Upper lobe of right lung (tissue), 1 donor: ENCODE results near the gene LGALS16. TPM values are rescaled to one million over a fixed set of nuclear protein-coding genes. Genes with fewer than 3 reads are reported as not detected.
"Not testable (repeated sequence)": the region's sequence is repeated elsewhere in the genome, so short reads cannot be mapped to it uniquely, and the experiment has no call there.

Source experiments
- ATAC-seq: fragments of 200-7000 bp; cut with Tn5 transposase; one replicate; pipeline ENCODE4 v1.9.1; 2020; ENCODE audit warnings: mild to moderate bottlenecking, moderate library complexity
- DNase-seq: peaks from one replicate; pipeline ENCODE4 v3.0.0-alpha.2; 2020
- H3K27ac ChIP-seq: fragments of 200-600 bp; one replicate; pipeline ENCODE4 v1.8.0; 2022
- H3K27me3 ChIP-seq: fragments of 200-600 bp; one replicate; pipeline ENCODE4 v1.8.0; 2022; ENCODE audit warnings: mild to moderate bottlenecking
- H3K36me3 ChIP-seq: fragments of 200-600 bp; one replicate; pipeline ENCODE4 v1.8.0; 2022
- H3K4me1 ChIP-seq: fragments of 200-600 bp; one replicate; pipeline ENCODE4 v1.8.0; 2022
- H3K4me3 ChIP-seq: fragments of 200-600 bp; one replicate; pipeline ENCODE4 v1.8.0; 2022; ENCODE audit warnings: mild to moderate bottlenecking
- H3K9me3 ChIP-seq: fragments of 200-600 bp; one replicate; pipeline ENCODE4 v1.8.0; 2022
- CTCF ChIP-seq: fragments of 200-600 bp; IDR thresholded peaks from one replicate; pipeline ENCODE4 v1.8.0; 2022; ENCODE audit warnings: antibody characterized with exemption
- intact Hi-C: fragments of 100-400 bp; cut with DNase I; formaldehyde crosslinking; loops from one replicate; pipeline ENCODE4 v1.11.0; 2022
- long read RNA-seq: library from polyadenylated mRNA; unstranded; transcript quantifications from one replicate; pipeline ENCODE4 v2.0.0, GENCODE V29; 2021
- total RNA-seq: library from RNA; stranded (reverse); fragmentation: NEBNext Ultra II Directional; extraction: Animal tissue kit (Norgen Biotek cat#: 25700); gene quantifications from one replicate; pipeline ENCODE4 v1.2.1, GENCODE V29; 2021
- donor health status: DM: no; HTN: yes; CAD: no; lungs with severe emphysema.

Gene LGALS16, protein sequence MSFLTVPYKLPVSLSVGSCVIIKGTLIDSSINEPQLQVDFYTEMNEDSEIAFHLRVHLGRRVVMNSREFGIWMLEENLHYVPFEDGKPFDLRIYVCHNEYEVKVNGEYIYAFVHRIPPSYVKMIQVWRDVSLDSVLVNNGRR
- not detected for total RNA-seq
- long read RNA-seq, result 0 reads

GRCh38 chr19:39655613-39656012 is at the start of gene LGALS16:
LGALS16 (plus strand) TSS chr19:39655913; CDS start chr19:39655962, 49 bp downstream.
- intact Hi-C loops, result no loop called here
- H3K36me3 ChIP-seq, result no peaks in the 10 kb centered on the region
- no peak for DNase-seq

DNA sequence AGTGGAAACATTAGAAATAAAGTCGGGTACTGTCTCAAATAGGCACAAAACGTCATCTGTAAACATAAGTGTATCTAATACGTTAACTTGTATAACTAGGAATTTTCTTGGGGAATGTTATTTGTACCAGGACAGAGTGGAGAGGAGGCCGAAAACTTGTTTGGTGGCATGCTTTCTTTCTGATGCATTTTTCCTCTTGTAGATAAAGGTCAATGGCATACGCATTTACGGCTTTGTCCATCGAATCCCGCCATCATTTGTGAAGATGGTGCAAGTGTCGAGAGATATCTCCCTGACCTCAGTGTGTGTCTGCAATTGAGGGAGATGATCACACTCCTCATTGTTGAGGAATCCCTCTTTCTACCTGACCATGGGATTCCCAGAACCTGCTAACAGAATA is 48.7 kb upstream of the LGALS16 start:
- DNase-seq (no peak), ATAC-seq (no peak)
- Histone ChIP-seq H3K27ac (no peak overlapping the region), H3K4me1 (no peaks in the 10 kb centered on the region), H3K36me3 (no peaks in the 10 kb centered on the region), H3K9me3 (no peaks in the 10 kb centered on the region), H3K27me3 (no peaks in the 10 kb centered on the region), H3K4me3 (no peak overlapping the region)
- no peak for TF ChIP-seq CTCF
- intact Hi-C loops, result no loop called here

More at GRCh38 chr19:39655613-39656012, at the start of gene LGALS16:
- no peak for ATAC-seq
- Histone ChIP-seq H3K27me3 (no peaks in the 10 kb centered on the region), H3K27ac (no peak within 1 kb of the TSS), H3K4me3 (no peak within 1 kb of the TSS), H3K4me1 (no peaks in the 10 kb centered on the region), H3K9me3 (no peaks in the 10 kb centered on the region)
- TF ChIP-seq CTCF, result no peak

GRCh38 chr19:39607561-39607960 is 48.2 kb upstream of the LGALS16 start:
- no peaks in the 10 kb centered on the region for H3K4me1 ChIP-seq
- no peak for DNase-seq
- no peak overlapping the region for H3K27ac ChIP-seq
- intact Hi-C loops, result no loop called here
- no peak for ATAC-seq
- no peaks in the 10 kb centered on the region for H3K27me3 ChIP-seq
- no peak for TF ChIP-seq CTCF
- H3K36me3 ChIP-seq, result no peaks in the 10 kb centered on the region
- no peaks in the 10 kb centered on the region for H3K9me3 ChIP-seq
- no peak overlapping the region for H3K4me3 ChIP-seq

DNA sequence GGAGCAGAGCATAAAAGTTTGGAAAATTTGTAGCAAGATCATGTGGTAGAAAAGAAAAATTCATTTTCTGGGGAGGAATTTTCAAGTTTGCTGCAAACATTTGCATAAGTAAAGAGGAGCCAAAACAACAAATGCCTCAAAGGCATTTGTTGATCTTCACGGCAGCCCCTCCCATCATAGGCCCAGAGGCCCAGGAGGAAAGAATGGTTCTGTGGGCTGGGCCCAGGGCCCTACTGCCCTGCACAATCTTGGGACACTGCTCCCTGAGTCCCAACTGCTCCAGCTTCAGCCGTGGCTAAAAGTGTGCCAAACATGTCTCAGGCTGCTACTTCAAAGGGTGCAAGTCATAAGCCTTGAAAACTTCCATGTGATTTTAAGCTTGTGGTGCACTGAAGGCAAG is 42.1 kb upstream of the LGALS16 start:
- DNase-seq (no peak), ATAC-seq (no peak)
- no peaks in the 10 kb centered on the region for H3K36me3 ChIP-seq
- no peaks in the 10 kb centered on the region for H3K9me3 ChIP-seq
- H3K27me3 ChIP-seq, result no peaks in the 10 kb centered on the region
- no peak overlapping the region for H3K4me3 ChIP-seq
- intact Hi-C loops, result no loop called here
- no peaks in the 10 kb centered on the region for H3K4me1 ChIP-seq
- H3K27ac ChIP-seq, result no peak overlapping the region
- no peak for TF ChIP-seq CTCF

GRCh38 chr19:39617745-39618144 is 38.0 kb upstream of the LGALS16 start:
- peaks cover 6% of the 10 kb centered on the region for H3K27me3 ChIP-seq
- intact Hi-C loops, result no loop called here
- no peaks in the 10 kb centered on the region for H3K36me3 ChIP-seq
- no peak for ATAC-seq
- TF ChIP-seq CTCF, result no peak
- no peaks in the 10 kb centered on the region for H3K9me3 ChIP-seq
- H3K4me3 ChIP-seq, result no peak overlapping the region
- H3K27ac ChIP-seq, result no peak overlapping the region
- H3K4me1 ChIP-seq, result no peaks in the 10 kb centered on the region
- DNase-seq, result no peak

DNA sequence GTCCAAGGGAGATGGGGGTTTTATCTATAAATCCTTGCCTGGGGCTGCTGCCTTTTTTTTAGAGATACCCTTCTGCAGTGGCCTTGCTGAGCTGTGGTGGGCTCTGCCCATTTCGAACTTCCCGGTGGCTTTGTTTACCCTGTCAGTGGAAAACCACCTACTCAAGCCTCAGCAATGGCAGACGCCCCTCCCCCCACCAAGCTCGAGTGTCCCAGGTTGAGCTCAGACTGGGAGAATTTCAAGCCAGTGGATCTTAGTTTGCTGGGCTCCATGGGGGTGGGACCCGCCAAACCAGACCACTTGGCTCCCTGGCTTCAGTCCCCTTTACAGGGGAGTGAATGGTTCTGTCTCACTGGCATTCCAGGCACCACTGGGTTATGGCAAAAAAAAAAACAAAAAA is 31.8 kb upstream of the LGALS16 start:
- intact Hi-C loops, result no loop called here
- no peaks in the 10 kb centered on the region for H3K9me3 ChIP-seq
- no peaks in the 10 kb centered on the region for H3K36me3 ChIP-seq
- peaks cover 6% of the 10 kb centered on the region for H3K27me3 ChIP-seq
- TF ChIP-seq CTCF, result no peak
- no peak overlapping the region for H3K27ac ChIP-seq
- no peak overlapping the region for H3K4me3 ChIP-seq
- no peaks in the 10 kb centered on the region for H3K4me1 ChIP-seq
- no peak for DNase-seq
- ATAC-seq, result no peak

- ATAC-seq, intact Hi-C loops, H3K36me3 ChIP-seq, H3K27me3 ChIP-seq, DNase-seq, H3K4me1 ChIP-seq, H3K4me3 ChIP-seq, H3K9me3 ChIP-seq, H3K27ac ChIP-seq: not testable (repeated sequence)
These were observed 28.1 kb upstream of the LGALS16 start for GRCh38 chr19:39627631-39628030.
